ENCODE results near the gene OPTC. TPM values are rescaled to one million over a fixed set of nuclear protein-coding genes. Genes with fewer than 3 reads are reported as not detected.

OPTC gene
- total and polyA plus RNA-seq, 2 of the 8 experiments (the other 6 are each of a cell fraction or from before 2014, with no cell fraction given), result 1.1 to 4.0 TPM

- TF ChIP-seq SP4 (IDR thresholded peaks at IDR 0.05; ENCODE audit: low read length) (no peak), GTF2F1 (IDR thresholded peaks at IDR 0.05; ENCODE audit: borderline replicate concordance, low read depth, low read length) (no peak)
These were observed 37.1 kb downstream of the OPTC start (continued) for GRCh38 chr1:203531063-203531462.
